RWPE1 (cell line): ENCODE measurements around the gene MORN5.

Source experiments
- CTCF ChIA-PET: fragments of 350-600 bp; sonication (Branson Sonifier 250); formaldehyde crosslinking; extraction: SDS; loops from one replicate; lab custom pipeline; 2021; lab: Yijun Ruan, JAX
- POLR2A ChIA-PET: fragments of 400-600 bp; formaldehyde crosslinking; extraction: SDS; loops from one replicate; lab custom pipeline; 2020; ENCODE audit warnings: antibody characterized with exemption; ENCODE audit not compliant: low non-redundant PET; lab: Yijun Ruan, JAX
- DNase-seq: peaks from one replicate; pipeline ENCODE4 v3.0.0; 2012; ENCODE audit warnings: low spot score
- H3K27ac ChIP-seq: fragments of 450-650 bp; 2 replicates; pipeline ENCODE4 v1.5.1; 2017
- CTCF ChIP-seq: fragments of 450-650 bp; conservative IDR thresholded peaks from 2 replicates; pipeline ENCODE4 v1.5.1; 2017; ENCODE audit warnings: low read depth, mild to moderate bottlenecking

Gene MORN5

GRCh38 chr9:122180633-122181032, 20.9 kb downstream of the MORN5 start:
- H3K27ac ChIP-seq, result no peak overlapping the region
- DNase-seq, result peak; percentile 79
- ChIA-PET POLR2A (no interaction called here), CTCF (interaction anchor here (0.8 to 1.0 kb wide), 2 partner anchors 58 to 170 kb away, joined by 3 read pairs; no protein-coding TSS in a partner anchor)
- TF ChIP-seq CTCF, result no peak

GRCh38 chr9:122183501-122183900, 23.8 kb downstream of the MORN5 start:
- TF ChIP-seq CTCF, result no peak
- no peak for DNase-seq
- ChIA-PET CTCF (no interaction called here), POLR2A (no interaction called here)
- H3K27ac ChIP-seq, result no peak overlapping the region

GRCh38 chr9:122184551-122184950, 24.8 kb downstream of the MORN5 start:
- DNase-seq, result no peak
- ChIA-PET CTCF (no interaction called here), POLR2A (interaction anchor here (0.7 kb wide), 1 partner anchor 447 kb away, joined by 3 read pairs; no protein-coding TSS in a partner anchor)
- no peak overlapping the region for H3K27ac ChIP-seq
- TF ChIP-seq CTCF, result no peak

- no peak for DNase-seq
- no peak overlapping the region for H3K27ac ChIP-seq
- CTCF ChIA-PET, result interaction anchor here (0.5 to 0.7 kb wide), 3 partner anchors 62 to 1747 kb away, joined by 3 read pairs; no protein-coding TSS in a partner anchor
- POLR2A ChIA-PET, result no interaction called here
- no peak for TF ChIP-seq CTCF
Observed at GRCh38 chr9:122186301-122186700, 26.6 kb downstream of the MORN5 start.

- no peak for TF ChIP-seq CTCF
- H3K27ac ChIP-seq, result no peak overlapping the region
- DNase-seq, result no peak
- CTCF ChIA-PET, result interaction anchor here (0.5 kb wide), 1 partner anchor 689 kb away, joined by 3 read pairs; no protein-coding TSS in a partner anchor
- POLR2A ChIA-PET, result no interaction called here
Observed at GRCh38 chr9:122186777-122187470, 27.2 kb downstream of the MORN5 start.

- CTCF ChIA-PET, result no interaction called here
- no peak for TF ChIP-seq CTCF
Observed at GRCh38 chr9:122188369-122188768, 28.7 kb downstream of the MORN5 start.

More at GRCh38 chr9:122188369-122188768, 28.7 kb downstream of the MORN5 start:
- H3K27ac ChIP-seq, result no peak overlapping the region
- POLR2A ChIA-PET, result no interaction called here
- no peak for DNase-seq
